T-helper 22 cell (primary cell): ENCODE data around the gene EDN2.

Experiments used
- DNase-seq: peaks from one replicate; pipeline ENCODE4 v3.0.0-alpha.2; 2020; ENCODE audit warnings: low read depth

Gene EDN2

DNA sequence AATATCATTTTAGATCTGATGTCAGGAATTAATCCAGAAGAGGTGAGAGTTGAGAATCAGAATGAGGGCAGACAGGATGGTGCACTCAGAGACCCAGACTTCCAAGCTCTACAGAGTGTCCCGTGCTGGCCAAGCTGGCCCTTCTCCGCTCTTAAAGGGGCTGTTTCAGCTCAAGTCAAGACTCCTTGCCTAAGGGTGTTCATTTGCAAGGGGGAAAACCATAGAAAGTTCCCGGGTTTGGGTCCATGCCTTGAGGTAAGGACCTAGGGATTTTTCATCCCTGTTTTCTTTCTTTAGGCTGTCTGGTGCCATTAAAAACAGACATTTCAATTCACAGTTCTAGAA lies 47.5 kb downstream of the EDN2 start:
- DNase-seq: no peak

DNA sequence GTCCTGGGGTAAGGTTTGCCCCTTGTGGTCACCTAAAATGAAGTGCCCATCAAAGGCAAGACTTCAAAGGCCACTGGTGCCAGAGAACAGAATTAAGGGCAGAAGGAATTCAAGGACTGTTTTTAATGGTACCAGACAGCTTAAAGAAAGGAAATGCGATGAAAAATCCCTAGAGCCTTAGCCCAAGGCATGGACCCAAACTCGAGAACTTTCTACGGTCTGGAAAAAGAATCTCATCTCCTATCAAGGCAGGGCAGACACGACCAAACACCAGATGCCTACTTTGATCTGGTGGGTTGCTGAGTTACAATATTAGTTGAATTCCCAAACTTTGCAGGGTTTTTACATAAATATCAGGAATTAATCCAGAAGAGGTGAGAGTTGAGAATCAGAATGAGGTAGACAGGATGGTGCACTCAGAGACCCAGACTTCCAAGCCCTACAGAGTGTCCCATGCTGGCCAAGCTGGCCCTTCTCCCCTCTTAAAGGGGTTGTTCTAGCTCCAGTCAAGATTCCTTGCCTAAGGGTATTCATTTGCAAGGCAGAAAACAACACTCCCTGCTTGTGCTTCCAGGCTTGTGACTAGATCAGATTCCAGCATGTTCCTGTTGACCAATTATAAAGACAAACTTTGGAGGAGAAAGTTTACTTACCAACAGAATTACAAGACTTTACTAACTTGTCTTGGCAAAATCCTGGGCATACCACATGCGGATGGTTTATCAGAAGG lies 48.0 kb downstream of the EDN2 start:
- DNase-seq: no peak

GRCh38 chr1:41435570-41436178 lies 48.8 kb downstream of the EDN2 start:
- DNase-seq: no peak

DNA sequence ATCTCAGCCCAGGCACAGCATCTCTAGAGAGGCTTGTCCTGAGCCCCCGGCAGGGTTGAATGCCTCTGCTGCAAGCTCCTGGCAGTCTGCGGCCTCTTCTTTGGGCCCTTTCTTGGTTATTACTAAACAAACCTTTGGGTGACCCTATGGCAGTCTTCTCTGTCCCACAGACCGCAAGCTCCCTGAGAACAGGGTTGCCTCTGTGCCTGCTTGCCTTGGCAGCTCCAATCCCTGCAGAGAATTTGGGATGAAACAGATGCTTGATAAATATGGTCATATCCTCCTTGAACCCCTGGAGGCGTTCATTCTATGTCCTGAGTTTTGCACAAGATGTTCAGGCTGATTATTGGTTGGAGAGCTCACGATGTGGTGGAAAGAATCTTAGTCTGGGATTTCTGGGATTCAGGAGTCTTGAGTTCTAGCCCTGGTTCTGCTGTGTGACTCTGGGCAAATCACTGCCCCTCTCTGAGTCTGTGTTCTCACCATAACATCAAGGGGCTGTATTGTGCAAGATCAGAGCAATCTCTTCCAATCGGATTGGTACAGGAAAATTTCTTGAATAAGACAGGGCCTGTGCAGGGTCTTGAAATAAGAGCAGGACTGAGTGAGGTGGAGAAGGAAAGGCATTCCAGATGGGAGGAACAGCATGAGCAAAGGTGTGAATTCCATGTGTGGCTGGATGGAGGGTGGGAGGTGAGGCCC lies 49.6 kb downstream of the EDN2 start:
- DNase-seq: no peak

DNA sequence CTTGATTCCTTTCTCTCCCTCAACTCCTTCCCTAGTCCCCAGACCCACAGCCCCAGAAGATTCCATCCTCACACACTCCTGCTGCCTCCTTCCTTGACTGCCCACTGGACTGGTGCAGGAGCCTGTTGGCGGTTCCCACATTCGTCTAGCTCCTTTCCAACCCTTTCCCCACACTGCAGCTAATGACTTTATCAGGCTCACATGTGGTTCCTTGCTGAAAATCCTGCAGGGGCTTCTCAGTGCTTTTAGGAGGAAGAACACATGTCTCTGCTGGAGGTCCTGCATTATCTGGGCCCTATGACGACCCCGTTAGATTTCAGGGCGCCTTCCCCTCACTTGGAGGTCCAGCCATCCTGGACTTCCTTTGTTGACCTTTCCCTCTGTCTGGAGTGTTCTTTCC lies 50.2 kb downstream of the EDN2 start:
- no peak for DNase-seq

DNA sequence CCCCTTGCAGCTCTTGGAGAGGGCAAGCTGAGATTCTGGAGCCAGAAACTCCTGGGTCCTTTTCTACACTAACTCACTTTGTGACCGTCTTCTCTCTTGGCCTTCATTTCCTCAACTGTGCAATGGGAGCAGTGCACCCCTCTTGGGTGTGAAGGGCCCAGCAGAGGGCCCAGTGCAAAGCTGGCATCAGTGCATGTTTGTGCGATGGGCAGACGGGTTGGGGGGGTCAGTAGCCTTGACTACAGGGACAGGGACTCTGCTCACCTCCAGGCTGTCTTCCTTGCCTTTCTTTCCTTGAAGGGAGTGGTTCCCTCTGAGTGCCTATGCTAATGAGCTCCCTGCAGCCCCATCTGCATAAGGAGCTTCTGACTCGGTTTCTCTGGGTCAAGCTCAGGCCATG lies 51.0 kb downstream of the EDN2 start:
- DNase-seq: no peak

DNA sequence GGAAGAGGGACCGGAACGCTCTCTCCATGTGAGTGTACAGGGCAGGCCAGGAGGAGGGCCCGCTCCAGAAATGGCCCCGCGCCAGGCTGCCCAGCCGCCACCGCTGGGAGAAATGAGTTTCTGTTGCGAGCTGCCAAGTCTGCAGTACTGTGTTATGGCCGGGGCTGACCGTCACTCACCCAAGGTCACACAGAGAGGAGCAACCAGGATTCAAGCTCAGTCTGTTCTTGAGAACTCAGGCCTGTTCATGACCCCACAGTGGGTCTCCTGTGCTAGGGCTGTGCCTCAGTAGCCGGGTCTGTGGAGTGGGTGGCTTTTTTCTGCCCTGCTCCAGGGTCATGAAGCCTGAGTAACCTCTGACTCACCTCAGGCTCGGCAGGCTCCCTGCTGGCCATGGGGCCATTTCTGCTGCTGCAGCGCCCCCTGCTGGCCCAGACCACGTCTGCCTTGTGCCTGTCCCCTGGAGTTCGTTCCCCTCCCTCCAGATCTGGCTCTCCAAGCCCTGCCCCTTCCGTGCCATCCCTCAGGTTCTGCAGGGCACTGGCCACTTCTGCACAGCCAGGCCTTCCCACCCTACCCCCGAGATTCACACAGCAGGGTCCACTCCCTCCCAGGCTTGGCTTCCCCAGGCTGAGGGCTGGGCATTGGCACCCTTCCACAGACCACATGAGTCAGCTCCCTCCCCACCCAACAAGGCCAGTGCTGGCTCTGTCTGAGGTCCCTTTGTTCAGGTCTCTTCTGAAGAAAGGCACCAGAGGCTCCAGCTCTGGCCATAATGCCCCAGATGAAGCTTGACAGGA lies 51.8 kb downstream of the EDN2 start:
- DNase-seq: peak; percentile 17

DNA sequence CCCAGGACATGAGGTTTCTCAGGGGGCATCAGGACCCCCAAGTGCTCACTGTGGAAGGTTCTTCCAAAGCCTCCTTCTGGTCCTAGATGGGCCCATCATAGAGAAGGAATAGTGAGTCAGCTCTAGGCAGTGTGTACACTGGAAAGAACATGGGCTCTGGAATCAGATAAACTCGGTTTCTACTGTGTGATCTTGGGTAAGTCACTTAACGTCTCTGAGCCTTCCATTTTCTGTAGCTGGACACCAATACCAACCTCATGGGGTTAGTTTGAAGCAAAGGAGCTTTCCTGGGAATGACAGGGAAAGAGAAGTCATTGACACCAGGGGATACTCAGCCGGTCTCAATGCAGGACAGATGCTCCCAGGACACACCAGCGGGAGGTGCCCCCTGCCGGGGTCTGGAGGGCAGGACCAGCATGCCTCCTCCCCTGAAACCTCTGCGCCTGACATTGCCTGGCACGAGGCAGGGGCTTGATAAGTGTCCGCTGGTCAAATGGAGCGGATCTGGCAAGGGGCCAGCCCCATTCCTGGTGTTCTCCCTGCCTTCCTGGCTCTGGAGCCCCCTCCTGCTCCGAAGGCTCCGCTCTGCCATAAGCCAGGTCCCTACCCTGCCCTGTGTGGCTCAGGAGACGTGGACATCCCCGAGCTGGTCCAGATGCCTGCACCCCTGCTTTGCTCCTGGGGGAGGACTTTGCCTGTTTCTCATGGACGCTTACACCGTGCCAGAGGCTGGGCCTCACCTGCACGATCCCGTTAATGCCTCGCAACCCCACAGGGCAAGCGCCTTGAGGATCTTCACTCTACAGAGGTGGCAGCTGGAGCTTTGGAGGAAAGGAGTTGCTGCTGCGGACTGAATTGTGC lies 52.8 kb downstream of the EDN2 start:
- DNase-seq: no peak

GRCh38 chr1:41430582-41430981 lies 53.9 kb downstream of the EDN2 start:
- DNase-seq: no peak

GRCh38 chr1:41430069-41430468 lies 54.4 kb downstream of the EDN2 start:
- no peak for DNase-seq

DNA sequence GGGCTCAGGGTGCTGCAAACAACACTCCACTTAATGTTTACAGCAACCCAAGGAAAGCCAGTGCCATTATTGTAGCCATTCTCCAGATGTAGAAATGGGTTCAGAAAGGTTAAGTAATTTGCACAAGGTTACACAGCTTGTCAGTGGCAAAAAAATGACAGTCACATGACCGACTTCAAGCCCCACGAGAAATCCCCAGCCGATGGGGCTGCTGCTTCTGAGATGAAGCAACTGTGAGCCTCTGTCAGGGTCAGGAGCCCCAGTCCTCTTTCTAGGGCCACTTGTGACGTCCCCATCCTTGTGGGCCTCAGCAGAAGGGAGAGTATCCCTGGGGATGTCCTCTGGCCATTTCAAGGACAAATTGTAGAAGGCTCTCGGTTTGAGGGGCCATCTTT lies 54.8 kb downstream of the EDN2 start:
- no peak for DNase-seq
